ENCODE results near the gene DNAJB12. TPM values are rescaled to one million over a fixed set of nuclear protein-coding genes. Genes with fewer than 3 reads are reported as not detected.
"Not testable (repeated sequence)": the region's sequence is repeated elsewhere in the genome, so short reads cannot be mapped to it uniquely, and the experiment has no call there.

The DNAJB12 gene
- polyA plus RNA-seq (ENCODE audit: insufficient read length) = 24.3 TPM

DNA sequence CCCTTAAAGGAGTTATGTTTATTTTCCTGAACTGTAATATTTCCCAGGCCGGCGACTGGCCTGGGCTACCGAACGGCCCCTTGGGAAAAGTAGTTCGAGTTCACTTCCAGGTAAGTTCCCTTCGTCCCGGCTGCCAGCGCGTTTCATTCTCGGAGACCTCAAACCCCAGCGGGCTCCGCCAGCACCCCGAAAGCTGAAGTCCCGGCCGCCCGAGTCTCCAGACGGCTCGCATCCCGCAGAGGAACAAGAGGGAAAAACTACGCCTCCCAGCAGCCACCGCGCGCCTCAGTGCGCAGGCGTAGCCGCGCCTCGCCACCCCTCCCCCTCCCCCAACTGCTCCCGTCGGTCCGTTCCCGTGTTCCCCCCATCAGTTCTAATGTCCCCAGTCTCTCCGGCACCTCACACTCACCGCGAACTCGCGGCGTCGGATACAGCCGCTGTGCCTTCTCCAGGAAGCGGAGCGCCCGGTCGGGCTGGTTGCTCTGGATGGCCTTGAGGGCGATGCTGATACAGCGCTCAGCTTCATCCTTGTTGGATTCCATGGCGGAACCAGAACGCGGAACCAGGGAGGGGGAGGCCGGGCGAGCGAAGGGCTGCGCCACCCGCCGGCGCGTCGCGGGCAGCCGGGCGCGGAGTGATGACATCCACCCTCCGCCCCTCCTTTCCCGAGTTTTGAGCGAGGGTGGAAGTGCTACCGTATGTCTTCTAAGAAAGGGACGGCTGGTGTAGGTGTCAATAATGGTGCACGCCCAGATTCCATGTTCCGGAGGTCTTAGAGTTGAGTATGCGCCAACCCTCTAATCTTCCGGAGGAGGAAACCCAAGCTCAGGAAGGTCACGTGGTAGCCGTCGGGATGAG lies at the start of gene DNAJB12:
Gene DNAJB12 (minus strand): TSS at position 564 of the 858 bp plus-strand sequence. CDS start 22 bp downstream, at position 542.
- DNase-seq = peak; percentile 96

DNA sequence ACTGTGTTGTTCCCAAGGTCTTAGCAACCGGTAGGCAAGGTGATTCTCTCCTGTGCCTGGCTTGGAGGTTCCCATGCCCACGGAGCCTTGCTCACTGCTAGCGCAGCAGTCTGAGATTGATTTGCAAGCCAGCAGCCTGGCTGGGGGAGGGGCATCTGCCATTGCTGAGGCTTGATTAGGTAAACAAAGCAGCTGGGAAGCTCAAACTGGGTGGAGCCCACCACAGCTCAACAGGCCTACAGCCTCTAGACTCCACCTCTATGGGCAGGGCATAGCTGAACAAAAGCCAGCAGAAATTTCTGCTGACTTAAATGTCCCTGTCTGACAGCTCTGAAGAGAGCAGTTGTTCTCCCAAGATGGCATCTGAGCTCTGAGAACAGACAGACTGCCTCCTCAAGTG lies 40.9 kb upstream of the DNAJB12 start:
- DNase-seq = not testable (repeated sequence)

DNA sequence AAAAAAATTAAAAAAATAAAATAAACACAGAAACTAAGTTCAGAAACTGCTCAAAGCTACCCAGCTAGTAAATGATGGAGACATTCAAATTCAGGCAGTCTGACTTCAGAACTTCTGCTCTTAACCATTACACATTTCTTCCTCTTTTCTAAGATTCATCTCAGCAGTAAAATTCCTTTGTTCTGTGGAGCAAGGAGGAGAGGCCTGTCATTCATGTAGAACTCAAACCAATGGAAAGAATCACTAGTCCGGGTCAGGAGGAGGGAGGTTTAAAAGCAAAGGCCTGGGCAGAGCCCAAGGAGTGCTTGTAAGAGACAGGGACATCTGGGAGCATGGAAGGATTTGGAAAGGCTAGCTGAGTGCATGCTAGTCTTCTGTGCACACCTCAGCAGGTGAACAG lies 37.9 kb upstream of the DNAJB12 start:
- DNase-seq = no peak

DNA sequence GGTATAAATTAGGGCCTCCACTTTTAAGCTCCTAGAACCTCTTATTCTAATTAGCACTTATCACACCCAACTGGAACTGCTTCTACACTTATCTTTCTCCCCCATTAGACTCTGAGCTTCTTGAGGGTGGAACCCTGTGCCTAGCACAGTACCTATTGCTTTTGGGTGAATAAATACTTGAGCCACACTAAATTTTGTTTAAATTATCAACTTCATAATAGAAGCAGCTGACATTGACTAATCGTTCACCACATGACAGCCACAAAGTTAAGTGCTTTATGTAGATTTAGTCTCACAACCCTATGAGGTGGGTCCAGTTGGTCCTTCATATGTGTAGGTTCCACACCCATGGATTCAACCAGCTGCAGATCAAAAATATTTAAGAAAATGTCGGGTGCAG lies 36.0 kb upstream of the DNAJB12 start:
- DNase-seq = no peak

DNA sequence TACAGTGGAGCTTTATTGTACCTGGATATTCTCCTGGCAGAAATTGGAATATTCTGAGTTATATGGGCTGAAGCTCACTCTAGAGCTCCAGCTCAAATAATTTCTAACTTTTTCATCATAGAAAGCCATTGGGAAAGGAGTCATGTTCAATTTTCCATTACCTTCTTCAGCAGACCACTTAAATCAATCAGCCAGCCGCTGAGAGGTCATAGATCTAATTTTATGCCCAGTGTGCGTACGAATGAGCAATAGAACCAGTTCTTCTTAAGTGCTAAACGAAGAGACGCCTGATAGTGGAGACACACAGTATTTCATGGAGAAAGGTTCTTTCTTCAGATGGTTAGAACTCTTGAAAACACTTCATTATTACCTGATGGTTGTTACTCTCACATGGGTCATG lies 35.0 kb upstream of the DNAJB12 start:
- no peak for DNase-seq

DNA sequence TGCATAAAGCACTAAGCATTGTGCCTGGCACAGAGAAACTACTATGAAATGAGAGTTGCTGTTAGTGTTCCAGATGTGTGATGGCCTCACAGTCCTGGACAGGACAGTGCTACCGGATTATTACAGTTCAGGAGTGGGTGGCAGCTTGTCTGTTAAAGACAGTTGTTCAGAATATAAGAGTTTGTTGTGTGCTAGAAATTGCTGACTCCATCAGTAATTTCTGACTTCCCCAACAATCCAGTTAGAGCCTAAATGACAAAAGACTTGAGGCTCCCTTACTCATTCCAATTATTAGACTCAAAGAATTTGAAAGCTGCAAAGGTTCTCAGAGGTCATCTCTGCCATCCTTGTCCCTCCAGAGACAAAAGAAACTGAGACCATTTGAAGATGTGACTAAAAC lies 34.3 kb upstream of the DNAJB12 start:
- DNase-seq = no peak

GRCh38 chr10:72388062-72388461 lies 33.3 kb upstream of the DNAJB12 start:
- no peak for DNase-seq

DNA sequence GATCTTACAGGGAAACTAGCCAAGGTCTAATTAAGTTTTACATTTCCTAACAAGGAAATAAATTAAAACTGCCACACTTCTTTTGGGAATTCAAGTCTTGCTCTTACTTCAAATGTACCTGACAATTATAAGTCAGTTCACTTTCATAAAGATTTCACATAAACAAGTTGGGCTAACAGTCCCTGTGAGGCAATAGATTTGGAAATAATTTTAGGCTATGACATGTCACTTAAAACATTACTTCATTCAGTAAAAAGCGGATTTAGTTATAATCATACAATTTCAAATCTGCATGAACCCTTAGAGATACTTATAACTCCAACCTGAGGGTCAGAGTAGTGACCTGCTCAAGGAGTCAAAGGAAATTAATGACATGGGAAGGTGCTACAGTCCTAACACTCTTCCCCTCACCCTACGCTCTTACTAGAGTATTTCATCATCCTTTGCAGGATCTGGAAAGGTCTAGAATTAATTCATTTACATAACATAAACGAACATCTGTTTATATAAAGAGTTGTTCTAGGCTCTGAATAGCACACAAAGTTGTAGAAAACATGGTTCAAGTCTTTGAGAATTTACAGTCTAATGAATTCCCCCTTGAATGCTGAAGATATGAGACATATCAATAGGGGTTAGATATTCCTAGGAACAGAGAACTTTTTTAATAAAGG lies 32.3 kb upstream of the DNAJB12 start:
- DNase-seq = no peak

GRCh38 chr10:72385724-72386123 lies 31.0 kb upstream of the DNAJB12 start:
- no peak for DNase-seq

- DNase-seq = not testable (repeated sequence)
Observed at GRCh38 chr10:72384982-72385381, 30.3 kb upstream of the DNAJB12 start.

GRCh38 chr10:72379776-72380175 lies 25.1 kb upstream of the DNAJB12 start:
- DNase-seq = no peak

- DNase-seq = no peak
Observed at GRCh38 chr10:72379062-72379461, 24.3 kb upstream of the DNAJB12 start.

- no peak for DNase-seq
Observed at GRCh38 chr10:72375585-72375984, 20.9 kb upstream of the DNAJB12 start.

DNA sequence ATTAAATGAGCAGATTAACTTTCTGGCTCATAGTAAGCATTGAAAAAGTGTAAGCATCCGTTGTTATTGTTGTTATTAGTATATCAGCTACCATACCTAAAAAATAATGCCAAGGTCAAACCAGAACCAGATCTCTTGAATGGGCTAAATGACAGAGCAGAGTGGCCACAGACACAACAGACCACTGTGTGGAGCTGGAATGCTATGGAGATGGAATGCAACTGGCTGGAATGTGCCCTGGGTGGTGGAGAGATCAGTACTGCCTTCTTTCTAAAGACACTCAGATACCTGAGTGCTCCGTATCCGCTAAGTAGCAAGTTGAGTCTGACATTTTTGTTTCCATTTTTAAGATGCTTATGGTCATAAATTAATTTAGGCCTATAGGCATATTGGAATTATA lies 20.5 kb upstream of the DNAJB12 start:
- DNase-seq = no peak

DNA sequence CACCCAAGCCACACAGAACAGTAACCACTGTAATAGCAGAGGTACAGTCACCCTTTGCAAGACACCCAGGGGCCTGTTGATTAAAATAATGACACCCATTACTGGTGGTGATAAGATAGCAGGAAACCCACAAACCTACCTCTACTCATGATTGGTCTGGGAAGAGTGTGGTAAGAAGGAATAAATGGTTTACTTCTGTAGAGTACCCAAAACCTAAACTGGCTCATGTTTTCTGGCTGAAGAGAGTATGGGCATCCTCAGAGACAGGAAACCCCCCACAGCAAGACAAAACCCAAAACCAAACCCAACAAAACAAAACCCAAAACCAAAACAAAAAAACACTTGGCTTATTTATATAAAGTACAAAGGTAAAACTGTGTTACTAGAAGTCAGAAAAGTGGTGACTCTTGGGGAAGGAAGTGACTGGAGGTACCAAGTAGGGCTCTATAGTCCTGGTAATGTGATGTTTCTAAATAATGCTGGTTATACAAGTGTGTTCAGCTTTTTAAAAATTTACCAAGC lies 15.5 kb upstream of the DNAJB12 start:
- no peak for DNase-seq

DNA sequence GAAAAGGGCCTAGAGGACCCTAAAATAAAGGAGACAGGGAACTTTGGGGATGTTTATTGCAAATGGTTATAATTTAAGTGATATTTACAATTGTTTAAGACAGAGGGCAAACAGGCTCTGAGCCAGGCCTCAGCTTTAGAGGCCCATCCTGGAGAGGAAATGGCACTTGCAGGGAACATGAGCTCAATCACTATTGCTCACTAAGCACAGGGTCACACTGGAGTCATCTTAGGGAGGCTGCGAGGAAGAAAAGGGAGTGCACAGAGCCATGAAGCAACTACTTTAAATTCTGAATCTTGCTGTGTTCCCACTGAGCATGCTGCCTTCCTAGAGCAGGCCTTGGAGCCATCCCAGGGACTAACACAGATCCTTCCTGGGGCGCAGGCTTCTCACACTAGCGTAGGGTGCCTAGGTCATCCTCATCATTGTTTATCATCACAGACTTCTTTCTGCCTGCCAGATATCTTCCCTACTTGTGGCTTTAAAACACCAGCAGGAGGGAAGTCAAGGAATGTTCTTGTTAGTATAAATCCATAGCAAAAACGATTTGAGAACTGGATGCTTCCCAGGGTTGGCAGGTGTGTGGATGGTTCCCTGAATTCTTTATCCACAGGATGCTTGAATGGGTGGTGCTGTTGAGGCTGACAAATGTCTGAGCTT lies 12.7 kb upstream of the DNAJB12 start:
- DNase-seq = no peak

GRCh38 chr10:72365106-72365895 lies 10.6 kb upstream of the DNAJB12 start:
- DNase-seq = no peak

GRCh38 chr10:72364239-72364777 lies 9.6 kb upstream of the DNAJB12 start:
- DNase-seq = peak; percentile 90

DNA sequence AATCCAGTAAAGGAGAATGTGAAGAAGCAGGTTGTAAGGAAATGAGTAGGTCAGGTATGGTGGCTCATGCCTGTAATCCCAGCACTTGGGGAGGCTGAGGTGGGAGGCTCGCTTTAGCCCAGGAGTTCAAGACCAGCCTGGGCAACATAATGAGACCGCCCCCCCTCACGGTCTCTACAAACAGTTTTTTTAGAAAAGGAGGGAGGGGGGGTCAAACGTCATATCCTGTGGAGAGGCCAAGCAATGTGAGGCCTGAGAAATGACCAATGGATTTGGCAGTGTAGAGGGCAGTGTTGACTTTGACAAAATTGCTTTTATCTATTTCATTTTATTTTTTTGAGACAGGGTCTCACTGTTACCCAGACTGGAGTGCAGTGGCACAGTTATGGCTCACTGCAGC lies 2.3 kb upstream of the DNAJB12 start:
- DNase-seq = no peak

GRCh38 chr10:72356115-72356514 lies 1.4 kb upstream of the DNAJB12 start:
- no peak for DNase-seq

GRCh38 chr10:72355214-72355555 lies 466 bp upstream of the DNAJB12 start:
- no peak for DNase-seq

GRCh38 chr10:72353965-72354355 lies 759 bp downstream of the DNAJB12 start:
- DNase-seq = no peak

Measured in hindlimb muscle (tissue), 1 donor.